ENCODE results near the gene UHMK1.
"Not testable (repeated sequence)": the region's sequence is repeated elsewhere in the genome, so short reads cannot be mapped to it uniquely, and the experiment has no call there.

Gene UHMK1, protein sequence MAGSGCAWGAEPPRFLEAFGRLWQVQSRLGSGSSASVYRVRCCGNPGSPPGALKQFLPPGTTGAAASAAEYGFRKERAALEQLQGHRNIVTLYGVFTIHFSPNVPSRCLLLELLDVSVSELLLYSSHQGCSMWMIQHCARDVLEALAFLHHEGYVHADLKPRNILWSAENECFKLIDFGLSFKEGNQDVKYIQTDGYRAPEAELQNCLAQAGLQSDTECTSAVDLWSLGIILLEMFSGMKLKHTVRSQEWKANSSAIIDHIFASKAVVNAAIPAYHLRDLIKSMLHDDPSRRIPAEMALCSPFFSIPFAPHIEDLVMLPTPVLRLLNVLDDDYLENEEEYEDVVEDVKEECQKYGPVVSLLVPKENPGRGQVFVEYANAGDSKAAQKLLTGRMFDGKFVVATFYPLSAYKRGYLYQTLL

DNA sequence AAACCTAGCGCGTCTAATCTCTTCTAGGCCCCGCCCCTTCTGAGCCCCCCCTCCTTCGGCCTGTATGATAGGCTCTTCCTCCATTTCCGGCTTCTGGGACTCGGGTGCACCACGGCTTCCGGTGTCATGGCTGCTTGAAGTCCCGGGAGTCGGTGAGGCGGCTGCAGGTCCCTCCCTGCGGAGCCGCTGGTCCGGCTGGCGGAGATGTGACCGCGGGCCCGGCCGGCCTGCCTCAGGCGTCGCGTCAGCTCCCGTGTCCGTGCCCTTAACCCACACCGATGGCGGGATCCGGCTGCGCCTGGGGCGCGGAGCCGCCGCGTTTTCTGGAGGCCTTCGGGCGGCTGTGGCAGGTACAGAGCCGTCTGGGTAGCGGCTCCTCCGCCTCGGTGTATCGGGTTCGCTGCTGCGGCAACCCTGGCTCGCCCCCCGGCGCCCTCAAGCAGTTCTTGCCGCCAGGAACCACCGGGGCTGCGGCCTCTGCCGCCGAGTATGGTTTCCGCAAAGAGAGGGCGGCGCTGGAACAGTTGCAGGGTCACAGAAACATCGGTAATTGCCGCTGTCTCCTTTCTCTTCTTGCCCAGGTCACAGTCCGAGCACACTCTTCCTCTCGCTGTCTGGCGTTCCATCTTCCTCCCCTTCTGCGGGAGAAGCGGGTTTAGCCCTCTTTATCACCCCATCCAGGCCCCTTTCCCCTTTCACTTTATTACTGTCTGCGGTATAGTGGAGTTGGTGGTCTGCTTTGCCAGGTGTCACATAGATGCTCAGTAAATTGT is at the start of gene UHMK1:
Gene UHMK1 (plus strand): TSS at position 96 of the 773 bp plus-strand sequence. CDS start 183 bp downstream, at position 279.
- peak; percentile 96 for DNase-seq

DNA sequence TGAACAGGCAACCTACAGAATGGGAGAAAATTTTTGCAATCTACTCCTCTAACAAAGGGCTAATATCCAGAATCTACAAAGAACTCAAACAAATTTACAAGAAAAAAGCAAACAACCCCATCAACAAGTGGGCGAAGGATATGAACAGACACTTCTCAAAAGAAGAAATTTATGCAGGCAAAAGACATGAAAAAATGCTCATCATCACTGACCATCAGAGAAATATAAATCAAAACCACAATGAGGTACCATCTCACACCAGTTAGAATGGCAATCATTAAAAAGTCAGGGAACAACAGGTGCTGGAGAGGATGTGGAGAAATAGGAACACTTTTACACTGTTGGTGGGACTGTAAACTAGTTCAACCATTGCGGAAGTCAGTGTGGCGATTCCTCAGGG is 43.3 kb upstream of the UHMK1 start:
- DNase-seq: not testable (repeated sequence)

DNA sequence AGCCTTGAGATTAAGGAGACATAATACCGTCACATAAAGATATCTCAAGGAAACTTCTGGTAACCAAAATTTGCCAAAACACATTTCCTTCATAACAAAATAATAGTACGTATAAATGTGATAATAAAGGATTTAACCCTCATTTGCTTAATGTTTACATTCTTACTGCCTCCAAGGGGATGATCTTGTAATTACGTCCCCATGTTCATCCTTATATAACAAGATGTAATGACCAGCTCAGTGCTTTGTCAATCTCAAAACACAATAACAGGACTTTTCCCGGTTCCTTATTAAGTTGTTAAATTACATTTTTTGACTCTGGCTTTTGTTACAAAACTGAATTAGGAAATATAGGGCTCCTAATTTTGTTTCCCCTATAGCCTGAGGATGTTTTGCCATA is 41.3 kb upstream of the UHMK1 start:
- DNase-seq: no peak

DNA sequence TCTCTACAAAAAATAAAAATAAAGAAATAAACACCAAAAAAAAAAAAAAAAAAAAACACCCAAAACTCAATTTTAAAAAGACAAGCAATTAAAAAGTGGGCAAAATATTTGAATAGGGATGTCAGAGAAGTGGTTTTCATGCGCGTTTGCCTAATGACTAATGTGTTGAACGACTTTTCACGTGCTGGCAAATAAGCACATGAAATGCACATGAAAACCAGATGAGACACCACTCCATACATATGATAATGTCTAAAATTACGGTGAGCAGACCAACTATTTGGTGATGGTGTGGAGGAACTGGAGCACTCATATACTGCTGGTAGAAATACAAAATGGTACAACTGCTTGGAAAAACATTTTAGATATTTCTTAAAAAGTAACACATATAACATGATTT is 39.4 kb upstream of the UHMK1 start:
- no peak for DNase-seq

DNA sequence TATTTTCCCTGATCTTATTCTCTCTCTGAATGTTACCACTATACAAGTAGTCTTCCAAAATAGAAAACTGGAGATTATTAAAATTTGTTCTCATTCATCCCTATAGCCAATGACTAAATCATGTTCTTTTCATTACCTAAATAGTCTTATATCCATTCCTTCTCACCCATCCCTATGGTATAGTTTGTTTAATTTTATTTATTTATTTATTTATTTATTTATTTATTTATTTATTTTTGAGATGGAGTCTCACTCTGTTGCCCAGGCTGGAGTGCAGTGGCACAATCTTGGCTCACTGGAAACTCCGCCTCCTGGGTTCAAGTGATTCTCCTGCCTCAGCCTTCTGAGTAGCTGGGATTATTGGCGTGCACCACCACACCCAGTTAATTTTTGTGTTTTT is 35.2 kb upstream of the UHMK1 start:
- DNase-seq: not testable (repeated sequence)

DNA sequence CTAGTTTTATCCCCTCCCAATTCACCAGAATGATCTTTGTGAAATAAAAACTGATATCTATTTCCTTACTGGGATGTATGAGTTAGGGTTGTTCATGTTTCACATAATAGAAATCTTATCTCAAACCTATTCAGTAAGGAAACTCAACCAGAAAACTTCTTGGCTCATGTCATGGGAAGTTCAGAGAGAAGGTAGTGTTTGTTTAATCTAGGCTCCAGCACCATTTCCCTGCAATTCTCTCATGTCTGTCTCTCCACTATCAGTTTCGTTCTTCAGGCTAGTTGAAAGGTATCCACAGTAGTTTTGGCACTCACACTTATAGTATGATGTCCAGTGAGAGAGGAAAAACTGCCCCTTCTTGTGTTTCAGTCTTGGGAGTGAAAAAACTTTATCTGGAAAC is 34.6 kb upstream of the UHMK1 start:
- DNase-seq: no peak

DNA sequence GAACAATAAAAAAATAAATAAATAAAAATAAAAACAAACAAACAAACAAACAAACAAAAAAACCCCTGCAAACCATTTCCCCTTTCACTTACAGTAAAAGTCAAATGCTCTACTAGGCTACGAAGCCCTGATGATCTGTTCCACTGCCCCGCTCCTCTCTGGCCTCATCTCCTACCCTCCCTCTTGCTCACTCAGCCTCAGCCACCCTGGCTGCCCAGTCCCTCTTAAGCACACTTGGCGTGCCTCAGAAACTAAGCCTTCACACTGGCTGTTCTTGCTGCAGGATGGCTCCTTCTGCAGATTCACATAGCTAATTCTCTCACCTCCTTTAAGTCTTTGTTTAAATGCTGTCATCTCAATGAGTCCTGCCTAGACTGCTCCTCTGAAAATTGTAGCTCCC is 30.8 kb upstream of the UHMK1 start:
- DNase-seq: no peak

DNA sequence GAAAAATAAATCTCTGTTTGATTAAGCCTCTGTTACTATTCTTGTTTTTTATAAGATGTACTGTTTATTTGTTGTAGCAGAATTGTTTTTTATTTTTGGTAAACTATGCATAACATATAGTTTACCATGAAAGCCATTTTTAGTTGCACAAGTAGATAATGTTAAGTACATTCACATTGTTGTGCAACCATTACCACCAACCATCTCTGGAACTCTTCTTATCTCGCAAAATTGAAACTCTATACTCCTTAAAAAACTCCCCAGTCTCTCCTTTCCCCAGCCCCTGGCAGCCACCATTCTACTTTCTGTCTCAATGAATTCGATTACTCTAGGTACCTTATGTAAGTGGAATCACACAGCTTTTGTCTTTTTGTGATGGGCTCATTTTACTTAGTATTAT is 27.4 kb upstream of the UHMK1 start:
- DNase-seq: no peak

DNA sequence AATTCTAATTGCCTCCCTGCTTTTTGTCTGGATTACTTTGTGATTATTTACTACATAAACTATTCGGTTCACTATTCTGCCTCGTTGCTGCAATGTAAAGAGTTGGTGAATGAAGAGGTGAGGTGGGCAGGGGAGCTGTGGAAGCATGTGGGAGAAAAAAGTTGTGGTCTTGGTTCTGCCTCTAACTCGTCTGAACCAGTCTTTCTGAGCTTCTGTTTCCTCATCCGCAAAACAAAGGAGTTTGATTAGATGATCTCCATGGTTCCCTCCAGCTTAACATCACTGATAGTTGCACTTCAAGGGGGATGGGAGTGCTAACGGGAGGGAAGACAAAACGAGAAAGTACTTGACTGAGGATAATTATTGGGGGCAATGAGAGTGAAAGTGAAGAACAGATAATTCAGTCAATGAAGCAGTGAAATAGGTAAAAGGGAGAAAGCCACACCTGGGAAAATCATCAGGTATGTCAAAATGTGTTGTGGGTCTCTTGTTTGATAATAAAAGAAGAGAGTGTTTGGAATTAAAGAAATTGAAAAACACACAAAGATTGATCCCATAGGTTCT is 26.2 kb upstream of the UHMK1 start:
- DNase-seq: no peak

DNA sequence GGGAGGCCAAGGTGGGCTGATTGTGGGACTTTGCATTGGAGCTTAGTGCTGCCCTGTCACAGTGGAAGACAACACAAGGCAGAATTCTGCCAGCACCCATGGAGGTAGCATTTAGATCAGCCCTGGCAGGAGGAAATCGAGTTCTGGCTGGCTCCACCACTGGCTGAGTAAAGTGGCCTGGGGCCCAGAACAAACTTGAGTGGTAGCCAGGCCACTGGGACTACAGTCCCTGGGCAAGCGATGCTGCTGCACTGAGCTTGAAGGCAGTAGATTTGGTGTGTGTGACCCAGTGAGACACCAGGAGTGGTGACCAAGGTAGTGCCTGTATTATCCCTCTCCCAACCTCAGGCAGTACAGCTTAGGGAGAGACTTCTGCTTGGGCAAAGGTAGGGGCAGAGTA is 22.5 kb upstream of the UHMK1 start:
- DNase-seq: no peak

DNA sequence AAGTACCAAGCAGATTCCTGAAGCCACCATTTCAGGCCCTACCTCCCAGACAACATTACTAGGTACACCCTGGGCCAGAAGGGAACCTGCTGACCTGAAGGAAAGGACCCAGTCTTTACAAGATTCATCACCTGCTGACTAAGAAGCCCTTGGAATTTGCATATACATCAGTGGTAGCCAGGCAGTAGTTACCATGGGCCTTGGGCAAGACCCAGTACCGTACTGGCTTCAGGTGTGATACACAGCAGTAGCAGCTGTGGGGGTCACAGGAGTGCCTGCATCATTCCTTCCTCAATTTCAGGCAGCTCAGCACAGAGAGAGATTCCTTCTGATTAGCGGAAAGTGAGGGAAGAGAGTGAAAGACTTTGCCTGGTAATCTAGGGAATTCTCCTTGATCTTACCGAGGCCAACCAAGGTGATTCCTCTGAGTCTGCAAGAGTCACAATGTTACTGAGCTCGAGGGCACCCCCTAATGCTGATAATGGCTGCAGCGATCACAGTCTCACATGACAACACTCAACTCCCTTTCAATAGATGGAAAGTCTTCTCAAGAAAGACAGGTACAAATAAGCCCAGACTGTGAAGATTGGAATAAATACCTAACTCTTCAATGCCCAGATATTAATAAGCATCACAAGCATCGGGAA is 22.0 kb upstream of the UHMK1 start:
- no peak for DNase-seq

DNA sequence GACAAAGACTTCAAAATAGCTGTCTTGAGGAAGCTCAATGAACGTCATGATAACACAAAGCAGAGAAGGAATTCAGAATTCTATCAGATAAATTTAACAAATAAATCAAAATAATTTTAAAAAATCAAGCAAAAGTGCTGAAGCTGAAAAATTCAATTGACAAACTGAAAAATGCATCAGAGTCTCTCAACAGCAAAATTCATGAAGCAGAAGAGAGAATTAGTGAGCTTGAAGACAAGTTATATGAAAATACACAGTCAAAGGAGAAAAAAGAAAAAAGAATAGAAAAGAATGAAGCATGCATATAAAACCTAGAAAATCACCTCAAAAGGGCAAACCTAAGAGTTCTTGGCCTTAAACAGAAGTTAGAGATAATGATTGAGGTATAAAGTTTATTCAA is 21.0 kb upstream of the UHMK1 start:
- no peak for DNase-seq

DNA sequence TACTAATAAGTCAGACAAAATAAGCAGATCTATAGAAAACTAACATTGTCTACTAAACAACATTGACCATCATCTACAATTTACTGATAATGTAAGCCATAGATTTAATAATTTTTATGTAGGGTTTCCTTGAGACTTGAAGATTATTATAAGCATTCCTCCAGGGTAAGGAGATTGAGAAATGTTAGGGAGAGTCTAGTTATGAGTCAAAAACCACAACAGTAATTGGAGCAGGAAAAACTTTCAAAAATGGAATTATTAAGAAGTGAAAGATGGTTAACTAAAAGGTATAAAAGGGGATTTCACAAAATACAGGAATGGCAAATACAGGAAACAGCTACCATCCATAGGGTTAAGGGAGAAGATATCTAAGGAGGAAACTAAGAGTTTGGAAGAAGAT is 12.4 kb upstream of the UHMK1 start:
- DNase-seq: no peak

DNA sequence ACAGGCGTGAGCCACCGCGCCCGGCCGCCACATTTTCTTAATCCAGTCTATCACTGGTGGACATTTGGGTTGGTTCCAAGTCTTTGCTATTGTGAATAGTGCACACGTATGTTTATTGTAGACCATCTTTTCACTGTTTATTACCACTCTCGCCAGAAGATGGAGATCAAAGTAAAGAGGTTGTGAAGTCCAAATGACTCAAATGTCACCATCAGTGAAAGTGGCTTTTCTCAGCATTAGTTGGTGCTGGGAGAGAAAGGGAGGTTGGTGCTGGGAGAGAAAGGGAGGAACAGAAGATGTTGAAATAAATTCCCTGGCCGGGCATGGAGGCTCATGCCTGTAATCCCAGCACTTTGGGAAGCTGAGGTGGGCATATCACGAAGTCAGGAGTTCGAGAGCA is 10.4 kb upstream of the UHMK1 start:
- no peak for DNase-seq

DNA sequence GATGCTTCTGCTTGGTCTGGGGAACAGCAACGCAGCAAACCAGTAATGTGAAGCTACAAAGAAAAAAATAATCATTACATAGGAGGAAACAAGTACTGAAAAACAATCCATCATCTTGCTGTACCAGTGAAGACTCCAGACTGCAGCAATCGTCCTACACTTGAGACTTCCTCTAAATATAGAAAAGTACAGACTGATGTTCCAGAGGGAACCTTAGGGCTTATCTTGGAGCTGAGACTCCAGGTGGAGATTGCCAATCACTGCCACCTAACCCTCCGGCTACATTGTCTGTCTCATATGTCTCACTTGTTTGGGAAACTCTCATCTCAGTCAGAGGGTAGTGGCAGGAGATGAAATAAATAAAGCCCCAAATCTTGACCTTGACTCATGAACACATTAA is 9.4 kb upstream of the UHMK1 start:
- DNase-seq: no peak

DNA sequence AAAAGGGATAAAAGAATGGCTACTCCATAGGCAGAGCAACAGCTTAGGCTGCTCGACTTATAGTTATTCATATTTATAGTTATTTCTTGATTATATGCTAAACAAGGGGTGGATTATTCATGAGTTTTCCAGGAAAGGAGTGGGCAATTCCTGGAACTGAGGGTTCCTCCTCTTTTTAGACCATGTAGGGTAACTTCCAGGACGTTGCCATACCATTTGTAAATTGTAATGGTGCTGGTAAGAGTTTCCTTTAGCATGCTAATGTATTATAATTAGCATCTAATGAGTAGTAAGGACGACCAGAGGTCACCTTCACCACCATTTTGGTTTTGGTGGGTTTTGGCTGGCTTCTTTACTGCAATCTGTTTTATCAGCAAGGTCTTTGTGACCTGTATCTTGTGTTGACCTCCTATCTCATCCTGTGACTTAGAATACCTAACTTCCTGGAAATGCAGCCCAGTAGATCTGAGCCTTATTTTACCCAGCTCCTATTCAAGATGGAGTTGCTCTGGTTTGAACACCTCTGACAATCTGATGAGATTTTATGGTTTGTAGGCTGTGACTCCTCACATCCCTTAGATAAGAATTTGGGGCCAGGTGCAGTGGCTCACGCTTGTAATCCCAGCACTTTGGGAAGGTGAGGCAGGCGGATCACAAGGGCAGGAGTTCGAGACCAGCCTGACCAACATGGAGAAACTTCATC is 1.9 kb upstream of the UHMK1 start:
- DNase-seq: not testable (repeated sequence)

DNA sequence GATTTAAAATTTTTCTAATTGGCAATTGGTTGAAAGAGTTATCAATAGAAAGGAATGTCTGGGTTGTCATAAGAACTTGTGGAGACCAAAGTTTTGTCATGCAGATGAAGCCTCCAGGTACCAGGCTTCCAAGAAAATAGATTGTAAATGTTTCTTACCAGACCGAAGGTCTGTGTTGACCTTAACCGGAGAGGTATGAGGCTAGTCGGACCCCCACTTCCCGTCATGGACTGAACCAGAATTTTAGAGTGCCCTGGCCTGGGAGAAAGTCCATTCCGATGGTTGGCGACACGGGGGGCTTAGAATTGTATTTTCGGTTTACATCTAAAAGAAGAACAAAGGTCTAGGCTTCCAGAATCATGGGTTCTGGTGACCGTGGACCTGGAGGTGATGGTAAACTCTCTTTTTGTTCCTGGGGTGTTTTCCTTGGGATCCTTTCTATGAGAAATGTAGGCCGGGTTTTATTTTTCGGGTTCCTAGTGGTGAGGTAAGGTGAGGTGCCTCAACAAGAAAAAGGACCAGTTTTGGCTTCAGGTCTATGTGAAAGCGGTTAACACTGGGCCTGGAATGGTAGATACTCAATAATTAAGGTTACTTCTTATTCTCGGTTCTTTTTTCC is 405 bp upstream of the UHMK1 start:
- DNase-seq: no peak

DNA sequence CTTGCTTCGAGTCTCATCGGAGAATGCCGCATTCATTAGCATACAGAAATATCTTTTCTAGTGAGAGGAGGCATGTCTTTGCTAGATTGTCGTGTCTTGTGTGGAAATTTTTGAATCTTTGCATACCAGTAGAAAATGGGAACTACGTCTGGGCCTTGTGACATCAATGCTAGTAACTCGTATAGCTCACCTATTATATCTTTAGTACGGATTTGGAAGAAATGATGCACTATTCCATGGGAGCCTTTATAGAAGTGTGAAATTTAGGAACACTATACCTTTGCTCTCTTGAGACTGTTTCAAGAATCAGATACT is 835 bp downstream of the UHMK1 start:
- DNase-seq: no peak

DNA sequence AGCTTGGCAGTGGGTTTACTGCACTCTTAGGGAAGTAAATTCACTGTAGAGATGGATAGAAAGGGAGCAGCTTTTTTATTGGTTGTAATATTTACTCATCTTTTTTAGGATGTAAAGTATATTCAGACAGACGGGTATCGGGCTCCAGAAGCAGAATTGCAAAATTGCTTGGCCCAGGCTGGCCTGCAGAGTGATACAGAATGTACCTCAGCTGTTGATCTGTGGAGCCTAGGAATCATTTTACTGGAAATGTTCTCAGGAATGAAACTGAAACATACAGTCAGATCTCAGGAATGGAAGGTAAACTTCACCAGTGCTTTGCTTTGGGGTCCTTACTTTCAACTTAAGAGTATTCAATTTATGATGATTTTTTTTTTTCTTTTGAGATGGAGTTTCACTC is 3.2 kb downstream of the UHMK1 start:
- DNase-seq: no peak

DNA sequence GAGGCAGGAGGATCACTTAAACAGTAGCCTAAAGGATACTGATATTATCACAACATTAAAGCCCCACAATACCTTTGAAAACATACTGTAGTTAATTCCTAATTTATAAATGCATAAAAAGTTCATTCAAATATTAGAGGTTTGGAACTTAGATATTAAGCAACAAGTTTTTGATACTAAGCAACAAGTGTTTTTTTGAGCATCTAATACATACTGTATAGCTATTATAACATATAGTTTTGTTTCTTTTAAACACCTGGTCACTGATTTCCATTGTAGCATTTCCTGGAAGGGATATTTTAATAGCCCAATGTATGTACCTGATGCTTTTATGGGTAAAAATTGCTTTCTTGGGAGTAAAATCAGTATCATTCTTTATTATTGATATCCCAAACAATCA is 4.5 kb downstream of the UHMK1 start:
- DNase-seq: no peak

DNA sequence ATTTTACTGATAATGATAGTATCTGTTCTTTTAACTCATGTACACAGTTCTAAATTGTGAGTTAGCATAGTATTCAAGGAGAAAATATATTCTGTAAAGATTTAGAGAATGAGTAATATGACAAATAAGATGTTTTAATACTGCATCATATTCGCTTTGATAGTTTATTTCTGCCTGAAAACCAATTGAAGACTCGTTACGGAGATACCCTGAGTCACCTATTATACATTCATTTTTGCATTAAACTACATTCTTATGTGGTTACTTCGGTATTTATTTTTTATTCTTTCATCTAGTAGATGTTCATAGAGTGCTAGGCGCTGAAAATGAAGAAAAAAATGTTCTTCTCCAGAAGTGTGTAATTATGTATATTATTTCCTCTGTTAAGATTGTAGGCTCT is 5.3 kb downstream of the UHMK1 start:
- DNase-seq: no peak

DNA sequence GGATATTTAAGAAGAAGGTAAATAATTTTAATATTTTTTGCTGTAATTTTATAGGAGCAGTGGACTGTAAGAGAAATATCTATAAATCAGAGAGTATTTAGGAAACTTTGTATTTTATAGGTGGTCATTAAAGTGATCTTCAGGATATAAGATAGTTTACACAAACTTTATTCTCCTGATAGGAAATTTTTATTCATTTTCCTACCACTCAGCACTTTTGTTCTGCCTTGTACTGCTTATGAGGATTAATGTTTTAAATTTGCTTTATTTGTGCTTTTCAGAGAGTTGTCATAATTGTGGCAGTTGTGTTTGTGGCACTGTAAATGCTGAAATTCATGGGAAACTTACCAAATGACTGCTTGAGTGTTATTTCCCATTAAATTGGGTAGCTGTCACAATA is 29.7 kb downstream of the UHMK1 start:
- no peak for DNase-seq

All from NCI-H2107 (cell line).